WI38 (cell line): Measurements from ENCODE around the gene DMRTA2.
"Not testable (repeated sequence)": the region's sequence is repeated elsewhere in the genome, so short reads cannot be mapped to it uniquely, and the experiment has no call there.

Experiments used
- H3K4me3 ChIP-seq: 2 replicates; pipeline ENCODE4 v1.5.1; 2011; ENCODE audit warnings: low read depth, mild to moderate bottlenecking, control low read depth, low read length
- CTCF ChIP-seq: IDR thresholded peaks from 2 replicates; pipeline ENCODE4 v1.5.1; 2012; ENCODE audit warnings: low read depth, mild to moderate bottlenecking, control low read depth, low read length

Gene DMRTA2

DNA sequence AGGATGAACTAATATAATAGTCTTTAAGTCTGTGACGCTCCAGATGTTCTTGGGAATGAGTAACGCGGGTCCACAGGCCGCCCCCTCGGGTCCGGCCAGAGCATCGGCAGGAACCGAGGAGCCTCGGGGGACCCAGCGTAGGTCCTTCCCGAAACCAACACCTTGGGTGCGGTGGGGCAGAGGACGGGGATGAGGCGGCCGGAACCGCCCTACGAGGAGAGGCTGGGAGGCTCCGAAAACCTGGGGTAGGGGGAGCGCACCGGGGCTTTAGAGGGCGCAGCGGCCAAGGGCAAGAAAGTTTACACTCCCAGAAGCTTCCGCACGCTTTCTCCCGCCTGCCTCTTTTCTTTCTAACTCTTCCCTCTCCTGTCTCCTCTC is 7.1 kb downstream of the DMRTA2 start:
- no peak for TF ChIP-seq CTCF
- H3K4me3 ChIP-seq = no peak overlapping the region

- no peak overlapping the region for H3K4me3 ChIP-seq
- no peak for TF ChIP-seq CTCF
These were observed 7.8 kb downstream of the DMRTA2 start for GRCh38 chr1:50415235-50416149.

DNA sequence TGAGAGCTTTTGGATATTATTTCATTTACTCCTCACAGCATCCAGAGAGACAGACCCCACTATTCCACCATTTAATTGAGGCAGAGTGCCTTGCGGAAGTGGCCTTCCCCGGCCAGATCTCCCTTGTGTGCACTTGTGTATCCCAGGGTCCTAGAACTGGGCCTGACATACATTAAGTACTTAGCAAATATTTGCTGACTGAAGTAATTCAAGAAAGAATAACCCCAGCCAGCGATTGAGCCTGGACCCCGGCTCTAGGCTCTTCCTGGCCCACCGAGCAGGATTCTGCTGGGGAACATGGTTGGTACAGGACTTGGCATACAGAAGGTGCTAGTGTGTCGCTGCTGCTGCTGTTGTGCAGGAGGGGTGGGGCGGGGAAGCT is 8.4 kb downstream of the DMRTA2 start:
- no peak for TF ChIP-seq CTCF
- no peak overlapping the region for H3K4me3 ChIP-seq

DNA sequence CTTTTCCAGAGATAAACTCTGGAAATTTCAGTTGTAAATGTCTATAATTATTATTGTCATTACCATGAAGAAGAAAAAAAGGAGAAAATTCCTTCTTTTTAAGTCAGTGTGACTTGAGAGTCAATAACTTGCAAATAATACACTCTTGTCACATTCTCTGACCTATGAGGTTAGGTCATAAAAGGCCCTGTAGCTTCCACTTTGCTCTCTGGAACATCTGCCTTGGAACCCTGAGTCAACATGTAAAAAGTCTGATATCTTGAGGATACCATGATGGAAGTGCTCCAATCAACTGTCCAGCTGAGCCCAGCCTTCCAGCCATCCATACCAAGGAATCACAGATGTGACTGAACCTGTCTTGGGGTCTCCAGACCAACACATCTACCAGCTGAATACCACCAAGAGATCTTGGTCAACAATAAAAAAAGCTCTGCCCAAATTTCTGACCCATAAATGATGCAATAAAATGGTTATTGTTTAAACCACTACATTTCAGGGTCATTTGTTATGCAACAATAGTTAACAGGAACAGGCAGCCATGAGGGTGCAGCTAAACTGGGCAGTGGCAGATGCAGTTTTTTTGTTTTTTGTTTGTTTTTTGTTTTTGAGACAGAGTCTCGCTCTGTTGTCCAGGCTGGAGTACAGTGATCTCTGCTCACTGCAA is 10.3 kb downstream of the DMRTA2 start:
- no peak for TF ChIP-seq CTCF
- H3K4me3 ChIP-seq = no peak overlapping the region

GRCh38 chr1:50405814-50406213 is 17.4 kb downstream of the DMRTA2 start:
- no peak for TF ChIP-seq CTCF

DNA sequence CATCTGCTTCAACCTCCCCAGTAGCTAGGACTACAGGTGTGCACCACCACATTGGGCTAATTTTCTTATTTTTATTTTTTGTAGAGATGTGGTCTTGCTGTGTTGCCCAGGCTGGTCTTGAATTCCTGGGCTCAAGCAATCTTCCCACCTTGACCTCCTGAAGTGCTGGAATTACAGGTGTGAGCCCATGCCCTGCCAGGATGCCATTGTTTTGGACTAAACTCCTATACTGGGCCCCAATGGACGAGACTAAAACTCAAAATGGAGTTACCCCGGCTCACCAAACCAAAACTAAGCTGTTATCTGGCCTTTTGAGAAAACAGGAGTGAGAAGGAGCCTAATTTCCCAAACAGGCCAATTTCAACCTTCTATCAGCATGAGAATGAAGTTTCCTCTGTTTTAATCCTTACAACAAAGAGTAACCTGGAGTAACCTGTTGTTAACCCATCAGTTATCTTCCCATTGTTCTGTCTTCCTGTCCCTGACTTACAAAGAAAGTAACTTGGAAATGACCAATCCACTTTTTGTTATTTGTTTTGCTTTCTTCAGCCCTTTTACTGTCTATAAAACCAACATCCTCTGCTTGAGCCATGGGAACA is 29.6 kb downstream of the DMRTA2 start:
- no peak for TF ChIP-seq CTCF
- no peak overlapping the region for H3K4me3 ChIP-seq

More at GRCh38 chr1:50405814-50406213, 17.4 kb downstream of the DMRTA2 start:
- H3K4me3 ChIP-seq = no peak overlapping the region

DNA sequence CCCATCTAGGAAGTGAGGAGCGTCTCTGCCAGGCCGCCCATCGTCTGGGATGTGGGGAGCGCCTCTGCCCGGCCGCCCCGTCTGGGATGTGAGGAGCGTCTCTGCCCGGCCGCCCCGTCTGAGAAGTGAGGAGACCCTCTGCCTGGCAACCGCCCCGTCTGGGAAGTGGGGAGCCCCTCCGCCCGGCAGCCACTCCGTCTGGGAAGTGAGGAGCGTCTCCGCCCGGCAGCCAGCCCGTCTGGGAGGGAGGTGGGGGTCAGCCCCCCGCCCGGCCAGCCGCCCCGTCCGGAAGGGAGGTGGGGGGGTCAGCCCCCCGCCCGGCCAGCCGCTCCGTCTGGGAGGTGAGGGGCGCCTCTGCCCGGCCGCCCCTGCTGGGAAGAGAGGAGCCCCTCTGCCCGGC is 41.7 kb downstream of the DMRTA2 start:
- H3K4me3 ChIP-seq = not testable (repeated sequence)
